ENCODE measurements around the gene MN1. TPM values are rescaled to one million over a fixed set of nuclear protein-coding genes. Genes with fewer than 3 reads are reported as not detected.

MN1 gene
- total and polyA plus RNA-seq, 4 experiments from 2014 or later = 0.02 to 0.58 (median 0.35) TPM; not detected in 1

GRCh38 chr22:27844656-27845591, 43.4 kb upstream of the MN1 start:
- ChIA-PET CTCF (ENCODE audit: partially characterized antibody) (no interaction called here), POLR2A (ENCODE audit: partially characterized antibody) (no interaction called here)
- peak overlapping the region in 1 of 7 donors; percentile 51 for H3K27ac Mint-ChIP-seq
- no peak for DNase-seq
- no peaks in the 10 kb centered on the region for H3K27me3 Mint-ChIP-seq
- peaks cover 0 to 1% (median 0%) of the 10 kb centered on the region in 8 donors for H3K9me3 Mint-ChIP-seq
- Histone ChIP-seq H3K4me3 (ENCODE audit: low read length in 2 of 2) (no peak overlapping the region), H3K27me3 (ENCODE audit: insufficient read depth, low read length) (no peaks in the 10 kb centered on the region), H3K9me3 (ENCODE audit: control insufficient read depth in 1 of 2, low read length in 2 of 2) (no peaks in the 10 kb centered on the region), H3K36me3 (ENCODE audit: insufficient read depth, low read length) (peaks cover 6% of the 10 kb centered on the region), H3K27ac (ENCODE audit: low read depth, low read length) (no peak overlapping the region), H3K4me1 (ENCODE audit: insufficient read depth, low read length) (no peaks in the 10 kb centered on the region)
- intact Hi-C loops (cut with micrococcal nuclease) = no loop called here
- H3K4me1 Mint-ChIP-seq = no peaks in the 10 kb centered on the region
- peaks cover 44 to 52% of the 10 kb centered on the region in 2 donors for H3K36me3 Mint-ChIP-seq
- H3K4me3 Mint-ChIP-seq = no peak overlapping the region

DNA sequence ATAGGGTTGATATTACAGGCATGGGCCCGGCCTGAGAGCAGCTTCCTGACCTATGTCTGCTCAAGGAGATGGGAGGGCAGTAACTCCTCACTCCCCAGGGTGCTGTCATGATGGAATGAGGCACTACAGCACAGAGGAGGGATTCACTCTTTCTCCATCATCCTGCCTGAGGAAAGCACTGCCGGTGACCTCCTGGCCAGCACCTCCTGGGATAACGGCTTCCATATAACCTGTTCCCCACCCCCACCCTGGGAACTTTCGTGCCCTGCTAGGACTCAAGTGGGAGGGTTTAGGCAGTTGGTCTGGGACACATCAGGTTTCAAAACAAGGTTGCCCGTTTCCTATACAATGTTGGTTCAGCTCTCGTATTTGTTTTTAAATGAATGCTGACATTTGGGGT, 42.7 kb upstream of the MN1 start:
- Histone ChIP-seq H3K27me3 (ENCODE audit: insufficient read depth, low read length) (no peaks in the 10 kb centered on the region), H3K4me1 (ENCODE audit: insufficient read depth, low read length) (no peaks in the 10 kb centered on the region), H3K36me3 (ENCODE audit: insufficient read depth, low read length) (peaks cover 6% of the 10 kb centered on the region), H3K27ac (ENCODE audit: low read depth, low read length) (no peak overlapping the region), H3K4me3 (ENCODE audit: low read length in 2 of 2) (no peak overlapping the region), H3K9me3 (ENCODE audit: control insufficient read depth in 1 of 2, low read length in 2 of 2) (no peaks in the 10 kb centered on the region)
- H3K4me1 Mint-ChIP-seq = peaks cover 0 to 2% (median 0%) of the 10 kb centered on the region in 4 donors
- intact Hi-C loops (cut with micrococcal nuclease) = no loop called here
- no peak overlapping the region for H3K27ac Mint-ChIP-seq
- ChIA-PET POLR2A (ENCODE audit: partially characterized antibody) (no interaction called here), CTCF (ENCODE audit: partially characterized antibody) (interaction anchor here (1.1 kb wide), 1 partner anchor 174 kb away, joined by 3 read pairs; no protein-coding TSS in a partner anchor)
- H3K36me3 Mint-ChIP-seq = peaks cover 44 to 53% of the 10 kb centered on the region in 2 donors
- no peaks in the 10 kb centered on the region for H3K27me3 Mint-ChIP-seq
- H3K9me3 Mint-ChIP-seq = peaks cover 0 to 3% (median 0%) of the 10 kb centered on the region in 8 donors
- H3K4me3 Mint-ChIP-seq = no peak overlapping the region
- no peak for DNase-seq

- Mint-ChIP-seq H3K4me1 (peaks cover 0 to 2% (median 0%) of the 10 kb centered on the region in 4 donors), H3K9me3 (peaks cover 0 to 7% (median 2%) of the 10 kb centered on the region in 8 donors), H3K27me3 (no peaks in the 10 kb centered on the region), H3K36me3 (peaks cover 44 to 50% of the 10 kb centered on the region in 2 donors), H3K4me3 (no peak overlapping the region), H3K27ac (peak overlapping the region in 1 of 7 donors; percentile 71)
- no peak overlapping the region for H3K4me3 ChIP-seq (ENCODE audit: low read length in 2 of 2)
- no peaks in the 10 kb centered on the region for H3K4me1 ChIP-seq (ENCODE audit: insufficient read depth, low read length)
- H3K9me3 ChIP-seq (ENCODE audit: control insufficient read depth in 1 of 2, low read length in 2 of 2) = no peaks in the 10 kb centered on the region
- intact Hi-C loops (cut with micrococcal nuclease) = no loop called here
- no peaks in the 10 kb centered on the region for H3K27me3 ChIP-seq (ENCODE audit: insufficient read depth, low read length)
- H3K36me3 ChIP-seq (ENCODE audit: insufficient read depth, low read length) = peaks cover 6% of the 10 kb centered on the region
- CTCF ChIA-PET (ENCODE audit: partially characterized antibody) = interaction anchor here (1.1 kb wide), 1 partner anchor 175 kb away, joined by 3 read pairs; no protein-coding TSS in a partner anchor
- POLR2A ChIA-PET (ENCODE audit: partially characterized antibody) = no interaction called here
- no peak overlapping the region for H3K27ac ChIP-seq (ENCODE audit: low read depth, low read length)
- no peak for DNase-seq
These were observed 41.9 kb upstream of the MN1 start for GRCh38 chr22:27843441-27843840.

- no peak overlapping the region for H3K4me3 Mint-ChIP-seq
- intact Hi-C loops (cut with micrococcal nuclease) = no loop called here
These were observed 41.3 kb upstream of the MN1 start for GRCh38 chr22:27842669-27843431.

GRCh38 chr22:27842201-27842600, 40.6 kb upstream of the MN1 start:
- Histone ChIP-seq H3K36me3 (ENCODE audit: insufficient read depth, low read length) (peaks cover 6% of the 10 kb centered on the region), H3K4me1 (ENCODE audit: insufficient read depth, low read length) (no peaks in the 10 kb centered on the region), H3K4me3 (ENCODE audit: low read length in 2 of 2) (no peak overlapping the region), H3K27ac (ENCODE audit: low read depth, low read length) (no peak overlapping the region), H3K9me3 (ENCODE audit: control insufficient read depth in 1 of 2, low read length in 2 of 2) (no peaks in the 10 kb centered on the region), H3K27me3 (ENCODE audit: insufficient read depth, low read length) (no peaks in the 10 kb centered on the region)
- Mint-ChIP-seq H3K9me3 (peaks cover 0 to 13% (median 7%) of the 10 kb centered on the region in 8 donors), H3K36me3 (peaks cover 46% of the 10 kb centered on the region in 2 donors), H3K27me3 (no peaks in the 10 kb centered on the region), H3K4me1 (peaks cover 0 to 2% (median 0%) of the 10 kb centered on the region in 4 donors), H3K27ac (no peak overlapping the region), H3K4me3 (no peak overlapping the region)
- intact Hi-C loops (cut with micrococcal nuclease) = no loop called here
- POLR2A ChIA-PET (ENCODE audit: partially characterized antibody) = no interaction called here
- CTCF ChIA-PET (ENCODE audit: partially characterized antibody) = no interaction called here
- DNase-seq = no peak

More at GRCh38 chr22:27842669-27843431, 41.3 kb upstream of the MN1 start:
- DNase-seq = no peak
- no peaks in the 10 kb centered on the region for H3K27me3 Mint-ChIP-seq
- H3K27ac ChIP-seq (ENCODE audit: low read depth, low read length) = no peak overlapping the region
- peaks cover 6% of the 10 kb centered on the region for H3K36me3 ChIP-seq (ENCODE audit: insufficient read depth, low read length)
- H3K27ac Mint-ChIP-seq = peak overlapping the region in 1 of 7 donors; percentile 71
- H3K4me1 ChIP-seq (ENCODE audit: insufficient read depth, low read length) = no peaks in the 10 kb centered on the region
- H3K27me3 ChIP-seq (ENCODE audit: insufficient read depth, low read length) = no peaks in the 10 kb centered on the region
- peaks cover 41 to 45% of the 10 kb centered on the region in 2 donors for H3K36me3 Mint-ChIP-seq
- peaks cover 0 to 2% (median 0%) of the 10 kb centered on the region in 4 donors for H3K4me1 Mint-ChIP-seq
- no peak overlapping the region for H3K4me3 ChIP-seq (ENCODE audit: low read length in 2 of 2)
- H3K9me3 Mint-ChIP-seq = peaks cover 0 to 10% (median 3%) of the 10 kb centered on the region in 8 donors
- ChIA-PET POLR2A (ENCODE audit: partially characterized antibody) (no interaction called here), CTCF (ENCODE audit: partially characterized antibody) (no interaction called here)
- no peaks in the 10 kb centered on the region for H3K9me3 ChIP-seq (ENCODE audit: control insufficient read depth in 1 of 2, low read length in 2 of 2)

DNA sequence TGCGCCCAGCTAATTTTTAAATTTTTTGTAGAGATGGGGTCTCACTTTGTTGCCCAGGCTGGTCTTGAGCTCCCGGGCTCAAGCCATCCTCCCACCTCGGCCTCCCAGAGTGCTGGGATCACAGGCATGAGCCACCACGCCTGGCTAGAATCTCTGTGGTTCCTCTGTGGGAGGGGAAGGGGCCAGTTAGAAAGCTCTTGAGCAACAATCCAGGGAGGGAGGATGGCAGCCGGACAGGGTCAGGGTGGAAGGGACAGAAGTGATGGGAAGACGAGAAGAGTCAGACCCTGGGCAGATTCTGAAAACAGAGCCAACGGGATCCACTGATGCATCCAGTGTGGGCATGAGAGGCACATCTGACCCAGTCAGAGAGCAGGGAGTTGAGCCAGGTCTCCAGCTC, 38.9 kb upstream of the MN1 start:
- intact Hi-C loops (cut with micrococcal nuclease) = no loop called here

More for the DNA sequence above, 38.9 kb upstream of the MN1 start:
- Histone ChIP-seq H3K27ac (ENCODE audit: low read depth, low read length) (no peak overlapping the region), H3K9me3 (ENCODE audit: control insufficient read depth in 1 of 2, low read length in 2 of 2) (no peaks in the 10 kb centered on the region), H3K36me3 (ENCODE audit: insufficient read depth, low read length) (no peaks in the 10 kb centered on the region), H3K4me3 (ENCODE audit: low read length in 2 of 2) (no peak overlapping the region), H3K4me1 (ENCODE audit: insufficient read depth, low read length) (no peaks in the 10 kb centered on the region), H3K27me3 (ENCODE audit: insufficient read depth, low read length) (no peaks in the 10 kb centered on the region)
- ChIA-PET POLR2A (ENCODE audit: partially characterized antibody) (no interaction called here), CTCF (ENCODE audit: partially characterized antibody) (no interaction called here)
- H3K9me3 Mint-ChIP-seq = peaks cover 0 to 13% (median 7%) of the 10 kb centered on the region in 8 donors
- peaks cover 0 to 2% (median 0%) of the 10 kb centered on the region in 4 donors for H3K4me1 Mint-ChIP-seq
- H3K27ac Mint-ChIP-seq = peak overlapping the region in 1 of 7 donors; percentile 36
- no peak for DNase-seq
- H3K27me3 Mint-ChIP-seq = no peaks in the 10 kb centered on the region
- no peak overlapping the region for H3K4me3 Mint-ChIP-seq
- H3K36me3 Mint-ChIP-seq = peaks cover 34 to 42% of the 10 kb centered on the region in 2 donors
